ENCODE results near the gene PRSS35. TPM values are rescaled to one million over a fixed set of nuclear protein-coding genes. Genes with fewer than 3 reads are reported as not detected.

Gene PRSS35, protein sequence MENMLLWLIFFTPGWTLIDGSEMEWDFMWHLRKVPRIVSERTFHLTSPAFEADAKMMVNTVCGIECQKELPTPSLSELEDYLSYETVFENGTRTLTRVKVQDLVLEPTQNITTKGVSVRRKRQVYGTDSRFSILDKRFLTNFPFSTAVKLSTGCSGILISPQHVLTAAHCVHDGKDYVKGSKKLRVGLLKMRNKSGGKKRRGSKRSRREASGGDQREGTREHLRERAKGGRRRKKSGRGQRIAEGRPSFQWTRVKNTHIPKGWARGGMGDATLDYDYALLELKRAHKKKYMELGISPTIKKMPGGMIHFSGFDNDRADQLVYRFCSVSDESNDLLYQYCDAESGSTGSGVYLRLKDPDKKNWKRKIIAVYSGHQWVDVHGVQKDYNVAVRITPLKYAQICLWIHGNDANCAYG
- total RNA-seq: not detected

GRCh38 chr6:83511901-83512681 is at the start of gene PRSS35:
Gene PRSS35 (plus strand): TSS chr6:83512534. CDS start chr6:83523442, 10,908 bp downstream.

Other genes starting within 250 kb of the PRSS35 start
- not detected for gene ME1, start 81.5 kb upstream of the PRSS35 start, total RNA-seq
- not detected for gene SNAP91, start 196.6 kb downstream of the PRSS35 start, total RNA-seq

All from activated naive CD4-positive, alpha-beta T cell treated with anti-CD3 and anti-CD28 coated beads, Interleukin-2, amount 10 ng/mL, durations not matched to agents 5 hours and 36 hours (primary cell).